HT1080 (cell line): ENCODE measurements around the gene MRGPRX1. TPM values are rescaled to one million over a fixed set of nuclear protein-coding genes. Genes with fewer than 3 reads are reported as not detected.

Experiments used
- total RNA-seq: library from RNA; depleted of rRNA; stranded (reverse); fragments of >200 nt; shearing (Covaris generic); gene quantifications from 2 replicates; pipeline ENCODE4 v1.2.3, GENCODE V29; 2014; rRNA removed

MRGPRX1 gene
- total RNA-seq, 1 experiment from 2014 or later, result not detected

Other genes with a start within 250 kb of the MRGPRX1 start
- gene TMEM86A, start 240.6 kb downstream of the MRGPRX1 start, total RNA-seq, result 0.47 and 1.3 TPM in 2 replicates
- not detected in 2 replicates for gene IGSF22, start 213.2 kb downstream of the MRGPRX1 start, total RNA-seq
- gene PTPN5, start 147.6 kb downstream of the MRGPRX1 start, total RNA-seq, result not detected in 2 replicates
- not detected in 2 replicates for gene MRGPRX2, start 121.3 kb upstream of the MRGPRX1 start, total RNA-seq
- gene ZDHHC13, start 177.8 kb upstream of the MRGPRX1 start, total RNA-seq, result 14.6 and 18.9 TPM in 2 replicates